ENCODE data around the gene FGF4. TPM values are rescaled to one million over a fixed set of nuclear protein-coding genes. Genes with fewer than 3 reads are reported as not detected.

Gene FGF4
- total and polyA plus RNA-seq, 2 donors (not counting 3 experiments of a cell fraction or from before 2014, with no cell fraction given): not detected

GRCh38 chr11:69803022-69803421 is 27.9 kb upstream of the FGF4 start:
- TF ChIP-seq, protein P1, sequence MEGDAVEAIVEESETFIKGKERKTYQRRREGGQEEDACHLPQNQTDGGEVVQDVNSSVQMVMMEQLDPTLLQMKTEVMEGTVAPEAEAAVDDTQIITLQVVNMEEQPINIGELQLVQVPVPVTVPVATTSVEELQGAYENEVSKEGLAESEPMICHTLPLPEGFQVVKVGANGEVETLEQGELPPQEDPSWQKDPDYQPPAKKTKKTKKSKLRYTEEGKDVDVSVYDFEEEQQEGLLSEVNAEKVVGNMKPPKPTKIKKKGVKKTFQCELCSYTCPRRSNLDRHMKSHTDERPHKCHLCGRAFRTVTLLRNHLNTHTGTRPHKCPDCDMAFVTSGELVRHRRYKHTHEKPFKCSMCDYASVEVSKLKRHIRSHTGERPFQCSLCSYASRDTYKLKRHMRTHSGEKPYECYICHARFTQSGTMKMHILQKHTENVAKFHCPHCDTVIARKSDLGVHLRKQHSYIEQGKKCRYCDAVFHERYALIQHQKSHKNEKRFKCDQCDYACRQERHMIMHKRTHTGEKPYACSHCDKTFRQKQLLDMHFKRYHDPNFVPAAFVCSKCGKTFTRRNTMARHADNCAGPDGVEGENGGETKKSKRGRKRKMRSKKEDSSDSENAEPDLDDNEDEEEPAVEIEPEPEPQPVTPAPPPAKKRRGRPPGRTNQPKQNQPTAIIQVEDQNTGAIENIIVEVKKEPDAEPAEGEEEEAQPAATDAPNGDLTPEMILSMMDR (IDR thresholded peaks at IDR 0.05; ENCODE audit: extremely low read depth in 1 of 2, insufficient read depth in 1 of 2, low read depth in 1 of 2, low read length in 2 of 2): no peak
- no peak for TF ChIP-seq GATA2 (IDR thresholded peaks at IDR 0.05; ENCODE audit: insufficient read depth, insufficient read length, low read depth, low read length)
- no peak for TF ChIP-seq MYC (IDR thresholded peaks at IDR 0.05; ENCODE audit: low read depth, low read length)
- TF ChIP-seq, protein P2, sequence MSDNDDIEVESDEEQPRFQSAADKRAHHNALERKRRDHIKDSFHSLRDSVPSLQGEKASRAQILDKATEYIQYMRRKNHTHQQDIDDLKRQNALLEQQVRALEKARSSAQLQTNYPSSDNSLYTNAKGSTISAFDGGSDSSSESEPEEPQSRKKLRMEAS (IDR thresholded peaks at IDR 0.05; ENCODE audit: insufficient read depth, insufficient read length): no peak
- no peak for TF ChIP-seq JUN (IDR thresholded peaks at IDR 0.05; ENCODE audit: borderline replicate concordance, insufficient read depth, insufficient read length, low read depth)
- TF ChIP-seq POLR2AphosphoS5 (IDR thresholded peaks at IDR 0.05; ENCODE audit: insufficient read depth, low read depth, low read length): no peak
- no peak for TF ChIP-seq EZH2 (IDR thresholded peaks at IDR 0.05; ENCODE audit: borderline replicate concordance, low read depth, low read length, severe bottlenecking)
- no peak for TF ChIP-seq FOS (IDR thresholded peaks at IDR 0.05; ENCODE audit: borderline replicate concordance, insufficient read depth, low read length)
- TF ChIP-seq POLR2A (IDR thresholded peaks at IDR 0.05; ENCODE audit: low read depth, low read length): no peak
- no peak overlapping the region for H3K4me2 ChIP-seq (ENCODE audit: insufficient read depth, low read length)
- CTCF ChIA-PET: interaction anchor here (1.0 to 1.2 kb wide), 2 partner anchors 117 to 118 kb away, joined by 4 to 5 read pairs; no protein-coding TSS in a partner anchor

More at GRCh38 chr11:69803022-69803421, 27.9 kb upstream of the FGF4 start:
- no TSS peak for BruUV-seq (replicated peaks)
- Histone ChIP-seq H3K4me1 (ENCODE audit: control insufficient read depth, extremely low read depth, insufficient read depth, low read length) (no peaks in the 10 kb centered on the region), H3K36me3 (ENCODE audit: control insufficient read depth in 2 of 2, extremely low read depth in 1 of 2, insufficient read depth in 2 of 2, low read length in 2 of 2) (no peaks in the 10 kb centered on the region), H3K9me3 (replicated peaks; ENCODE audit: control insufficient read depth, insufficient read depth, low read length) (no peaks in the 10 kb centered on the region), H3K9ac (replicated peaks; ENCODE audit: extremely low read depth, insufficient read depth, low read length) (no peak overlapping the region), H3K4me3 (replicated peaks in 1 of 3; ENCODE audit: insufficient read depth in 1 of 3, low read depth in 1 of 3, low read length in 3 of 3) (no peak overlapping the region), H3K9me1 (replicated peaks; ENCODE audit: control insufficient read depth, extremely low read depth, insufficient read depth, low read length) (no peaks in the 10 kb centered on the region), H3K27me3 (ENCODE audit: control insufficient read depth in 2 of 2, insufficient read depth in 2 of 2, low read length in 2 of 2) (peaks cover 0 to 2% of the 10 kb centered on the region in 2 experiments), H3K79me2 (ENCODE audit: control insufficient read depth, insufficient read depth, low read length) (no peaks in the 10 kb centered on the region), H4K20me1 (replicated peaks; ENCODE audit: control insufficient read depth, extremely low read depth, insufficient read depth, low read length) (no peaks in the 10 kb centered on the region), H2AFZ (ENCODE audit: low read depth, low read length) (no peak overlapping the region), H3K27ac (ENCODE audit: insufficient read depth, low read depth, low read length) (no peak overlapping the region)
- intact Hi-C loops (cut with micrococcal nuclease) (no loop called here), dilution Hi-C loops (cut with MboI; ENCODE audit: extremely low pct_ligation_motif_present, low sequenced_read_pairs) (no loop called here)
- POLR2A ChIA-PET: no interaction called here
- DNase-seq (ENCODE audit: low read depth, low spot score): no peak
- FAIRE-seq: no peak

Data from endothelial cell of umbilical vein (primary cell).